ENCODE data around the gene RAB12.

GRCh38 chr18:8603663-8604520, 5.3 kb upstream of the RAB12 start:
- TF ChIP-seq REST (tag by site-specific recombination; IDR thresholded peaks at IDR 0.05) (no peak), CTCF (tag by site-specific recombination; IDR thresholded peaks at IDR 0.05) (no peak), ZXDB (tag by site-specific recombination; IDR thresholded peaks at IDR 0.05) (no peak)
